KMS-11 (cell line): ENCODE measurements around the gene DDC.

ENCODE experiments used
- H2AFZ ChIP-seq: fragments of 200-600 bp; sonication (generic); 2 replicates; pipeline ENCODE4 v1.6.1; 2016; ENCODE audit warnings: antibody characterized with exemption, mixed run types, low read depth
- H3K27ac ChIP-seq: fragments of 200-600 bp; sonication (generic); 2 replicates; pipeline ENCODE4 v1.6.1; 2016; ENCODE audit warnings: mild to moderate bottlenecking, mixed run types
- H3K27me3 ChIP-seq: fragments of 200-600 bp; sonication (generic); 2 replicates; pipeline ENCODE4 v1.6.1; 2017; ENCODE audit warnings: mild to moderate bottlenecking, low read depth, mixed run types, moderate library complexity; ENCODE audit not compliant: insufficient read depth
- H3K36me3 ChIP-seq: fragments of 200-600 bp; sonication (generic); 2 replicates; pipeline ENCODE4 v1.6.1; 2017; ENCODE audit warnings: mild to moderate bottlenecking, mixed run types; ENCODE audit not compliant: insufficient read depth
- H3K4me1 ChIP-seq: fragments of 200-600 bp; sonication (generic); 2 replicates; pipeline ENCODE4 v1.6.1; 2016; ENCODE audit warnings: mild to moderate bottlenecking, low read depth, mixed run types; ENCODE audit not compliant: poor library complexity, severe bottlenecking
- H3K4me2 ChIP-seq: fragments of 200-600 bp; sonication (generic); 2 replicates; pipeline ENCODE4 v1.7.0; 2016; ENCODE audit warnings: mild to moderate bottlenecking, mixed run types
- H3K4me3 ChIP-seq: fragments of 200-600 bp; sonication (generic); IDR thresholded peaks from 2 replicates; pipeline ENCODE4 v1.6.1; 2017; ENCODE audit warnings: low read depth, low read length, mixed read lengths; ENCODE audit not compliant: insufficient read depth
- H3K79me2 ChIP-seq: fragments of 200-600 bp; sonication (generic); 2 replicates; pipeline ENCODE4 v1.6.1; 2016; ENCODE audit warnings: low read depth, mixed run types; ENCODE audit not compliant: insufficient read depth
- H3K9ac ChIP-seq: fragments of 200-600 bp; sonication (generic); 2 replicates; pipeline ENCODE4 v1.6.1; 2016; ENCODE audit warnings: mild to moderate bottlenecking, mixed run types
- H4K20me1 ChIP-seq: fragments of 200-600 bp; sonication (generic); 2 replicates; pipeline ENCODE4 v1.6.1; 2016; ENCODE audit warnings: mild to moderate bottlenecking, mixed run types; ENCODE audit not compliant: insufficient read depth
- TF ChIP-seq, protein P1 (sequence below): fragments of 200-600 bp; sonication (generic); conservative IDR thresholded peaks from 2 replicates; pipeline ENCODE4 v1.6.1; 2017; ENCODE audit warnings: low read depth, mild to moderate bottlenecking, antibody characterized with exemption, low read length, moderate library complexity, mixed read lengths

Gene DDC

GRCh38 chr7:50422858-50423257 lies 142.3 kb downstream of the DDC start:
- no peaks in the 10 kb centered on the region for H3K79me2 ChIP-seq
- H2AFZ ChIP-seq = no peak overlapping the region
- H3K4me3 ChIP-seq = no peak overlapping the region
- no peaks in the 10 kb centered on the region for H3K36me3 ChIP-seq
- no peak overlapping the region for H3K9ac ChIP-seq
- H3K4me2 ChIP-seq = no peak overlapping the region
- TF ChIP-seq, protein P1, sequence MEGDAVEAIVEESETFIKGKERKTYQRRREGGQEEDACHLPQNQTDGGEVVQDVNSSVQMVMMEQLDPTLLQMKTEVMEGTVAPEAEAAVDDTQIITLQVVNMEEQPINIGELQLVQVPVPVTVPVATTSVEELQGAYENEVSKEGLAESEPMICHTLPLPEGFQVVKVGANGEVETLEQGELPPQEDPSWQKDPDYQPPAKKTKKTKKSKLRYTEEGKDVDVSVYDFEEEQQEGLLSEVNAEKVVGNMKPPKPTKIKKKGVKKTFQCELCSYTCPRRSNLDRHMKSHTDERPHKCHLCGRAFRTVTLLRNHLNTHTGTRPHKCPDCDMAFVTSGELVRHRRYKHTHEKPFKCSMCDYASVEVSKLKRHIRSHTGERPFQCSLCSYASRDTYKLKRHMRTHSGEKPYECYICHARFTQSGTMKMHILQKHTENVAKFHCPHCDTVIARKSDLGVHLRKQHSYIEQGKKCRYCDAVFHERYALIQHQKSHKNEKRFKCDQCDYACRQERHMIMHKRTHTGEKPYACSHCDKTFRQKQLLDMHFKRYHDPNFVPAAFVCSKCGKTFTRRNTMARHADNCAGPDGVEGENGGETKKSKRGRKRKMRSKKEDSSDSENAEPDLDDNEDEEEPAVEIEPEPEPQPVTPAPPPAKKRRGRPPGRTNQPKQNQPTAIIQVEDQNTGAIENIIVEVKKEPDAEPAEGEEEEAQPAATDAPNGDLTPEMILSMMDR = no peak
- H3K4me1 ChIP-seq = no peaks in the 10 kb centered on the region
- H3K27me3 ChIP-seq = no peaks in the 10 kb centered on the region
- no peak overlapping the region for H3K27ac ChIP-seq
- no peaks in the 10 kb centered on the region for H4K20me1 ChIP-seq

DNA sequence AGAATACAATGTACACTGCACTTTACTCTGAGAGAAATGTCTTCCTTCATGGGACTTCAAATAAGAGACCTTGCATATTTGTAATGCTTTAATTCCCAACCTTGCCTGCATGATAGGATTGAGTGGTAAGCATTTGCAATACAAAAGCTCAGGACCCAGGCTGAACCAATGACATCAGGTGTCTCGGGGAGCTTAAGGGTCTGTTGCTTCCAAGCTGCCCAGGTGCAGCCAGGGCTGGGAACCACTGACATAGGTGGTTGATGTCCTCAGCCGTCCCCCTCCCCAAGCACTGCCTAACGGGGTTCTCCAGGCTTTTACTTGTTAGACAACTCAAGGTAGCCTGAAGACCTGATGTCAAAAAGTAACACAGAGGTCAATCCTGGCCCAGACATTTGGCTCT lies 144.2 kb downstream of the DDC start:
- Histone ChIP-seq H4K20me1 (no peaks in the 10 kb centered on the region; the same call in 1 of the 2 replicates), H3K79me2 (no peaks in the 10 kb centered on the region), H3K36me3 (no peaks in the 10 kb centered on the region), H3K4me3 (no peak overlapping the region), H3K4me2 (no peak overlapping the region), H3K9ac (no peak overlapping the region), H3K27ac (no peak overlapping the region), H2AFZ (no peak overlapping the region), H3K4me1 (peaks cover 3% of the 10 kb centered on the region), H3K27me3 (no peaks in the 10 kb centered on the region)
- TF ChIP-seq, protein P1 = no peak

DNA sequence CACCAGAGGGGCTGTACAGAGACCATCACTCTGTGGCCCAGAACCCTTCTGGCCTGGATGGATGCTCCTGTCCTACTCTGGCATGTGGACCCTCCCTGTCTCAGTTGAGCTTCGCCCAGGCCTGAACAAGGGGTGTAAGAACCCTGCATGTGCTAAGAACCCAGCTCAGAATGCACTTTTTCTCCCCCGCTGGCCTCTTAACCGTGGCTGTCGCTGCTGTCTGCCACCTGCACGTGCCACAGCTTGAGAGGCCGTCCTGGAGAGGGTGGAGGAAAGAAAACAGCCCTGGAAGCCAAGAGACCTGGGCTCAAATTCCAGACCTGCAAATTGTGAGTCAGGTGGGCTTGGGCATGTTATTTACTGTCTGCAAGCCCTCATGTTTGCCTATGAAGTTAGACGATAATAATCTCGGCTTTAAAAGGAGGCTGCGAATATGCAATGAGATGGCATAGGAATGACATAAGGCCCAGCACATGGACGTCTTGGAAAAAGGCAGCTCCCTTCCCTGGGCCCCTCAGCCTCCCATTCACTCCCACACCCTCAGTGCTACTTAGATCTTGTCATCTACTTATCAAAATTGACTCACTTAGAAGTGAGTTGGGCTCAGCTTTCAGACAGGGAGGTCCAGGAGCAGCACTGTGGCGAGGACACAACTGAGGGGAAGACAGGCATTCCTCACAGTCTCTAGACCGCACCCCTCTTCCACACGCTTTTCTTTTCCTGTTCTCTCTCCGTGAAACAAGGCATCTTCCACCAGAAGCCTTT lies 146.5 kb downstream of the DDC start:
- Histone ChIP-seq H3K4me1 (peaks cover 6% of the 10 kb centered on the region), H3K4me3 (no peak overlapping the region), H3K27me3 (no peaks in the 10 kb centered on the region), H3K27ac (no peak overlapping the region), H2AFZ (no peak overlapping the region), H4K20me1 (no peaks in the 10 kb centered on the region; the same call in 1 of the 2 replicates), H3K9ac (no peak overlapping the region), H3K36me3 (no peaks in the 10 kb centered on the region), H3K4me2 (no peak overlapping the region), H3K79me2 (no peaks in the 10 kb centered on the region)
- TF ChIP-seq, protein P1 = no peak

DNA sequence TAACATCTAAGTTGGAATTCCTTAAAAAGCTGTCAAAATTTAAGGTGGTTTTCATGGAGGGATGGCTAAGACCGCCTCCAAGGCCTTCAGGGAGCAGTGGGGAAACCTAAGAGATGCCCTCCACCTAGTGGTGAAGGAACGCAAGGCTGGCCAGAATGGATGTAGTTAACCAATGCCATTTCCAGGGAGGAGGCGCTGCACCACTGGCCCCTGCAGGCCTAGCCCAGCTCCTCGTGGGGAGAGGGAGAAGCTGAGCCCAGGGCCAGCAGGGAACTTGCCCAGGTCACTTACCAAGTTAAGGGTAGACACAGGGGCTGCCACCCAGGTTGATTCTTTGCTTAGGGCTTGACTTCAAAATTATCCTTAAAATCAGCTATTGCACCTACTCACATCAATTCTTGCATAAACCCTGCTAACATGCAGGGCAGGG lies 147.1 kb downstream of the DDC start:
- TF ChIP-seq, protein P1 = peak; percentile 93
- Histone ChIP-seq H3K79me2 (no peaks in the 10 kb centered on the region), H2AFZ (no peak overlapping the region), H3K4me3 (no peak overlapping the region), H3K27ac (no peak overlapping the region), H3K27me3 (no peaks in the 10 kb centered on the region), H3K9ac (no peak overlapping the region), H4K20me1 (no peaks in the 10 kb centered on the region; the same call in 1 of the 2 replicates), H3K36me3 (no peaks in the 10 kb centered on the region), H3K4me1 (peaks cover 6% of the 10 kb centered on the region), H3K4me2 (no peak overlapping the region)
